Measurements from ENCODE around the gene ELAVL2.

ELAVL2 gene

DNA sequence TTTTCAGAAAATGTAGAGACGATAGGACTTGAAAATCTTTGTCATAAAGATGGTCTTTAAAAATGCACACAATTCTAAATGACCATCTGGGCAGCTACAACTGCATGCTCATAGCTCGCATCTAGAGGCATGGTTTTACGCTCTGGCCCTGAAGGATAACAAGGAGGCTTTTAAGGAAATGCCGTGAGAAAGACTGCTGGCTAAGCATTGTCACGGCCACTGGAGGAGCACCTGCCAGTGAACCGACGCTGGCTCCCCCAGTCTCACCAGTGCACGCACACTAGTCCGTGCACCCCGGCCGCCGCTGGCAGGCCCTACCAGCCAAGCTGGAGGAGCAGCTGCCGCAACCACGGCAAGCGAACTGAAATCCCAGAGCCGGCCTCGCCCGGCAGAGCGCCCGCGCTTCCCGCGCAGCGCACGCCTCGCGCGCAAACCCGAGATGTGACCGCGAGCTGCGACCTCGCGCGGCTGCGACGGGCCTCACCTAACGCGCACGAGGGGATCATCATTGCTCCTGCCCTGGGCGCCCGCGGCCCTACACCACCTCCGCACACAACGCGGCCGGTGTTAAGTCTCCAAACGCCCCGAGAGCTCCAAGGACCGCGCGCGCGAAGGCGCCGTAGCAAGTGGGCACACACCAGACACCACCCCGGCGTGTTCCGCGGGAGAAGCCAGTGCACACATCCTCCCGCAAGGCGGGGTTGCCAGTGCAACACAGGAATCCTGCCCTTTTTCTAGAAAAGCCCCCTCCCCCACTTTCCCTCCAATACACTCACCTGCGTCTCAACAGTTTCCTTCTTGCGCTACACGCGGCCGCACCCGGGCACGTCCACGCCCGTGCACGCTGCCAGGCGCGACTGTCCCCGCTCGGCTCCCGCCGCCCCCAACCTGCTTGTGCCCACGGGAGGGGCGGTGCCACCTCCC lies 5.3 kb downstream of the ELAVL2 start:
- TF ChIP-seq, protein P1, sequence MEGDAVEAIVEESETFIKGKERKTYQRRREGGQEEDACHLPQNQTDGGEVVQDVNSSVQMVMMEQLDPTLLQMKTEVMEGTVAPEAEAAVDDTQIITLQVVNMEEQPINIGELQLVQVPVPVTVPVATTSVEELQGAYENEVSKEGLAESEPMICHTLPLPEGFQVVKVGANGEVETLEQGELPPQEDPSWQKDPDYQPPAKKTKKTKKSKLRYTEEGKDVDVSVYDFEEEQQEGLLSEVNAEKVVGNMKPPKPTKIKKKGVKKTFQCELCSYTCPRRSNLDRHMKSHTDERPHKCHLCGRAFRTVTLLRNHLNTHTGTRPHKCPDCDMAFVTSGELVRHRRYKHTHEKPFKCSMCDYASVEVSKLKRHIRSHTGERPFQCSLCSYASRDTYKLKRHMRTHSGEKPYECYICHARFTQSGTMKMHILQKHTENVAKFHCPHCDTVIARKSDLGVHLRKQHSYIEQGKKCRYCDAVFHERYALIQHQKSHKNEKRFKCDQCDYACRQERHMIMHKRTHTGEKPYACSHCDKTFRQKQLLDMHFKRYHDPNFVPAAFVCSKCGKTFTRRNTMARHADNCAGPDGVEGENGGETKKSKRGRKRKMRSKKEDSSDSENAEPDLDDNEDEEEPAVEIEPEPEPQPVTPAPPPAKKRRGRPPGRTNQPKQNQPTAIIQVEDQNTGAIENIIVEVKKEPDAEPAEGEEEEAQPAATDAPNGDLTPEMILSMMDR (conservative IDR thresholded peaks at IDR 0.05; ENCODE audit: low read length), result no peak
- no peak for DNase-seq (ENCODE audit: low read depth)
- H3K4me3 ChIP-seq (ENCODE audit: low read length), result no peak overlapping the region

DNA sequence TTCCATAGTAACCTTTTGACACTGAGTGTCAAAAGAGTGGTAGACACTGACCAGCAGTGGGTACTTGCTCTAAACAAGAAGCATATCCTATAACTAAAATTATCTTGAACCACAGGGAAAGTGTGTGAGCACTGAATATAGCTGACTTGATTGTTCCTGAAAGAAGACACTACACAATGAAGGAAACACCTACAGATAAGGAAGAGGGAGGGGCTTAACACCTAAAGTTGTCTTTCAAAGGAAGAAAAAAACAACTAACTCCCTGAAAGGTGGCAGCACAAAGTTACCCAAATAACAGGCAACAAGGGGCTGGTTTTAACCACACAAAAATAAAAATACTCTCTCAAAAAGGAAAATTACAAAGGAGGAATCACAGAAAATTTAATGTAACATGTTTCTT lies 6.6 kb downstream of the ELAVL2 start:
- TF ChIP-seq, protein P1 (conservative IDR thresholded peaks at IDR 0.05; ENCODE audit: low read length), result no peak
- DNase-seq (ENCODE audit: low read depth), result no peak
- H3K4me3 ChIP-seq (ENCODE audit: low read length), result no peak overlapping the region

DNA sequence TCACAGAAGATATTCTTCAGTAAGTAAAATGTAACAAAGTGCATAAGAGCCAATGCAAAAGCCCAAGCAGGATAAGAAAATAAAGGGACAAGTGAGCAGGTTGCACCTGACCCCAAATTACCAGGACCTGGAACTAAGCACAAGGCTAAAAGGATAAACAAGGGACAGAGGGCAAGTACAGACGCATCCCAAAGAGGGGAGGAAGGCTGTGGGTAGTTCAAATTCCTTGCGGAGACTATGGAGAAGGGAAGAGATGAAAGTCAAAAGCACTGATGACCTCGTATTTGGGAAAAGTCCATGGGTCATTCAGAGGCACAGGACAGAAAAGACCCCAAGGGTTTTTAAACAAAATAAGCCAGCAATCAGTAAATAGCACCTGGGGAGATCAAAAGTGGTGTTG lies 11.8 kb downstream of the ELAVL2 start:
- H3K4me3 ChIP-seq (ENCODE audit: low read length), result no peak overlapping the region
- TF ChIP-seq, protein P1 (conservative IDR thresholded peaks at IDR 0.05; ENCODE audit: low read length), result no peak
- DNase-seq (ENCODE audit: low read depth), result no peak

DNA sequence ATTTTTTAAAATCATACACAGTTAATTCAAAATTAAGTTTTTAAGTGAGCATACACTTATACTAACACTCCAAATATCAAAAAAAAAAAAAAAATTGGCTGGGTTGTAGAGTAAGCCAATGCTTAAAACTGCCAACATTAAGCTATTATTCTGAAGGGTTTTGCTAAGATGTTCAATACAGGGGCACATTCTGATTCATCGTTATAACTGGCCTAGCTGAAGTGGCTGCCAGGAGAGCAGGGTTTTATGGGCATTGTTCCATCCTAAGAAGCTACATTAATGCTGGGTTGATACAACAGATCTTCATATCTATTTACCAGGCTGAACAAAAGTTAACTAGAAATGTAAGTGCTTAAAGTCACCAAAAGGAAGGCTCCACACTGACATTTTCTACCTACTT lies 13.4 kb downstream of the ELAVL2 start:
- no peak for DNase-seq (ENCODE audit: low read depth)

DNA sequence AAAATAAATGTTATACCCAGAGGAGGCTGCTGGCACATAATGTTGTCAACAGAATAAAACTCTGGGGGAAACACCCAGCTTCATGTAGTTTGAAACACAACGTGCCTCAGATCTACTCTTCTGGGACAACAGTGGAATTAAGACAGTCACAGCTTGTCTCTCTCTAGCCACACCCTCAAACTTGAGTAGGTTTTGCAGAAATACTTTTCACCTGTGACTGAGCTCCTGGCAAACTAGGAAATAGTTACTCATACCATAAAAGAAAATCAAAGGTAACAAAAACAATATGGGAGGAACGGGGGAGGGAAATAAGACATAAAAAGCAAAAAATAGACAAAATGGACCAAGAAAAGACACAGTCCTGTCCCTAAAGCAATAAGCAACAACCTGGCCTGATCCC lies 14.4 kb downstream of the ELAVL2 start:
- no peak overlapping the region for H3K4me3 ChIP-seq (ENCODE audit: low read length)
- no peak for DNase-seq (ENCODE audit: low read depth)
- TF ChIP-seq, protein P1 (conservative IDR thresholded peaks at IDR 0.05; ENCODE audit: low read length), result no peak

More for the DNA sequence above, 13.4 kb downstream of the ELAVL2 start:
- TF ChIP-seq, protein P1 (conservative IDR thresholded peaks at IDR 0.05; ENCODE audit: low read length), result no peak
- no peak overlapping the region for H3K4me3 ChIP-seq (ENCODE audit: low read length)

DNA sequence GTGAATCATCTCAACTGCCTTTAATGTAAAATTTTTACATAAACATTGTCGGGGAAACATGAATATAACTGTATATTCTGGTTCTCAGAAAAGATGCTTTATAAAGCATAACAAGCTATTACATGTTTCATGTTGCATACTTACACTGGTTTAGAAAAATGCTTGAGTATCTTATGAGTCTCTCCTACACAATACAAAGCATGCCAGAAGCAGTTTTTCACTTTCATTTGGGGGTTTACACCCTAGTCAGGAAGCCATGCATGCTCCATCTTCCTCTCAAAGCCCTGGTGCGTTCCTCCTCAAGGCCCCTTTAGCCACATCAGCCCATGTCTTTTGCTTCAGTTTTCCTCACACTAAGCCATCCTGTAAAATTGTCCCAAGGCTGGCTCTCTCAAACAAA lies 22.8 kb downstream of the ELAVL2 start:
- DNase-seq (ENCODE audit: low read depth), result no peak
- TF ChIP-seq, protein P1 (conservative IDR thresholded peaks at IDR 0.05; ENCODE audit: low read length), result no peak
- no peak overlapping the region for H3K4me3 ChIP-seq (ENCODE audit: low read length)

DNA sequence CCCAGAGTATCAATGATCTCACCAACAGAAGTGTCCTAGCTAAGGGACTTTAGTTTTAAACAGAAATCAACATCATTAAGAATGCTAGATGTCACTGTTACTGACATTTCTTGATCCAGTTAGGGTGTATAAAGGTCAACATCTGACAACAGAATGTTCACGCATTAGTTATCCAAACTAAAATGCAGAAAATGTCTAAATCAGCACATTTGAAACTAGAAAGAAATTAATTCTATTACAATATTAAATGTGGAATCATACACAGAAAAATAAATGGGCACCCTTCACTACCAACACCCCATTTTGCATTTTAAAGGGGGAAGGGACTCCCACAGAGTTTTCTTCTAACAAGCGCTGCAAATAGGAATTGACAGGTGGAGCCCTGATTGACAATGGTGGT lies 24.5 kb downstream of the ELAVL2 start:
- DNase-seq (ENCODE audit: low read depth), result no peak
- TF ChIP-seq, protein P1 (conservative IDR thresholded peaks at IDR 0.05; ENCODE audit: low read length), result no peak
- H3K4me3 ChIP-seq (ENCODE audit: low read length), result no peak overlapping the region

Measured in AG10803 (cell line).